ENCODE data around the gene UBE2QL1.

The UBE2QL1 gene

GRCh38 chr5:6535594-6535993 is 86.9 kb downstream of the UBE2QL1 start:
- no peak overlapping the region for H3K4me3 ChIP-seq (ENCODE audit: low read depth, low read length)
- TF ChIP-seq, protein P1, sequence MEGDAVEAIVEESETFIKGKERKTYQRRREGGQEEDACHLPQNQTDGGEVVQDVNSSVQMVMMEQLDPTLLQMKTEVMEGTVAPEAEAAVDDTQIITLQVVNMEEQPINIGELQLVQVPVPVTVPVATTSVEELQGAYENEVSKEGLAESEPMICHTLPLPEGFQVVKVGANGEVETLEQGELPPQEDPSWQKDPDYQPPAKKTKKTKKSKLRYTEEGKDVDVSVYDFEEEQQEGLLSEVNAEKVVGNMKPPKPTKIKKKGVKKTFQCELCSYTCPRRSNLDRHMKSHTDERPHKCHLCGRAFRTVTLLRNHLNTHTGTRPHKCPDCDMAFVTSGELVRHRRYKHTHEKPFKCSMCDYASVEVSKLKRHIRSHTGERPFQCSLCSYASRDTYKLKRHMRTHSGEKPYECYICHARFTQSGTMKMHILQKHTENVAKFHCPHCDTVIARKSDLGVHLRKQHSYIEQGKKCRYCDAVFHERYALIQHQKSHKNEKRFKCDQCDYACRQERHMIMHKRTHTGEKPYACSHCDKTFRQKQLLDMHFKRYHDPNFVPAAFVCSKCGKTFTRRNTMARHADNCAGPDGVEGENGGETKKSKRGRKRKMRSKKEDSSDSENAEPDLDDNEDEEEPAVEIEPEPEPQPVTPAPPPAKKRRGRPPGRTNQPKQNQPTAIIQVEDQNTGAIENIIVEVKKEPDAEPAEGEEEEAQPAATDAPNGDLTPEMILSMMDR (IDR thresholded peaks at IDR 0.05; ENCODE audit: low read depth, low read length): no peak

DNA sequence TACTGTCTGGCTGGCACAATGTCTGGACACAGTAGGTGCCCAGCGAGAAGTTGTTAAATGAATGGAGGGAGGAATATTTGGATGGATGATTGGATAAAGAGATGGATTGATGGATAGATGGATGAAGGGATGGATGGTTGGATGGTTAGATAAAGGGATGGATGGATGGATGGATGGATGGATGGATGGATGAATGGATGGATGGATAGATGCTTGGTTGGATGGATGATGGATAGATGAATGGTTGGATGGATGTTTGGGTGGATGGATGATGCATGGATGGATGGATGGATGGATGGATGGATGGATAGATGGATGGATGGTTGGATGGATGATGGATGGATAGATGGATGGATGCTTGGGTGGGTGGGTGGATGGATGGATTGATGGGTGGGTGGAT is 90.4 kb downstream of the UBE2QL1 start:
- H3K4me3 ChIP-seq (ENCODE audit: low read depth, low read length): no peak overlapping the region
- TF ChIP-seq, protein P1 (IDR thresholded peaks at IDR 0.05; ENCODE audit: low read depth, low read length): no peak

GRCh38 chr5:6540111-6540827 is 91.6 kb downstream of the UBE2QL1 start:
- H3K4me3 ChIP-seq (ENCODE audit: low read depth, low read length): no peak overlapping the region
- TF ChIP-seq, protein P1 (IDR thresholded peaks at IDR 0.05; ENCODE audit: low read depth, low read length): no peak

DNA sequence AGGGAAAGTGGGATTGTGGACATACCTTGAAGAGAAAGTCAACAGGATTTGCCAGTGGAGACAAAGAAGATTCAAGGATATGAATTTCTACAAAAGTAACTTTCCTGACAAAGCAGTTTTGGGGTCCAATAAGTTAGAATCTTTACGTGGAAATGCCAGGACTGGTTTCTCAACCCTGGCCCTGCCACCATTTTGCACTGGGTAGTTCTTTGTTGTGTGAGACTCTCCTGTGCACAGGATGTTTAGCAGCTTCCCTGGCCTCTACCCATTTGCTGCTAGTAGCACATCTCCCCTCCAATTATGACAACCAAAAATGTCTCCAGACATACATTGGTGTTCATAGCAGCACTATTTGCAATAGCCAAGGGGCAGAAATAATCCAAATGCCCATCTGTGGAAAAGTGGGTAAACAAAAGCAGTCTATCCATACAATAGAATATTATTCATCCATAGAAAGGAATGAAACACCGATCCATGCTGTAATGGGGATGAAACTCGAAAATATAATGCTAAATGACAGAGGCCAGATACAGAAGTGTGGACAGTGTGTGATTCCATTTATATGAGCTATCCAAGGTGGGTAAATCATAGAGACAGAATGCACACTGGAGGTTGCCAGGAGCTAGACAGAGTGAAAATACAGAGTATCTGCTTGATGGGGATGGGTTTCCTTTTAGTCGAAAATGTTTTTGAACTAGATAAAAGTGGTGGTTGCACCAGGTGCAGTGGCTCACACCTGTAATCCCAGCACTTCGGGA is 92.8 kb downstream of the UBE2QL1 start:
- TF ChIP-seq, protein P1 (IDR thresholded peaks at IDR 0.05; ENCODE audit: low read depth, low read length): no peak
- no peak overlapping the region for H3K4me3 ChIP-seq (ENCODE audit: low read depth, low read length)

DNA sequence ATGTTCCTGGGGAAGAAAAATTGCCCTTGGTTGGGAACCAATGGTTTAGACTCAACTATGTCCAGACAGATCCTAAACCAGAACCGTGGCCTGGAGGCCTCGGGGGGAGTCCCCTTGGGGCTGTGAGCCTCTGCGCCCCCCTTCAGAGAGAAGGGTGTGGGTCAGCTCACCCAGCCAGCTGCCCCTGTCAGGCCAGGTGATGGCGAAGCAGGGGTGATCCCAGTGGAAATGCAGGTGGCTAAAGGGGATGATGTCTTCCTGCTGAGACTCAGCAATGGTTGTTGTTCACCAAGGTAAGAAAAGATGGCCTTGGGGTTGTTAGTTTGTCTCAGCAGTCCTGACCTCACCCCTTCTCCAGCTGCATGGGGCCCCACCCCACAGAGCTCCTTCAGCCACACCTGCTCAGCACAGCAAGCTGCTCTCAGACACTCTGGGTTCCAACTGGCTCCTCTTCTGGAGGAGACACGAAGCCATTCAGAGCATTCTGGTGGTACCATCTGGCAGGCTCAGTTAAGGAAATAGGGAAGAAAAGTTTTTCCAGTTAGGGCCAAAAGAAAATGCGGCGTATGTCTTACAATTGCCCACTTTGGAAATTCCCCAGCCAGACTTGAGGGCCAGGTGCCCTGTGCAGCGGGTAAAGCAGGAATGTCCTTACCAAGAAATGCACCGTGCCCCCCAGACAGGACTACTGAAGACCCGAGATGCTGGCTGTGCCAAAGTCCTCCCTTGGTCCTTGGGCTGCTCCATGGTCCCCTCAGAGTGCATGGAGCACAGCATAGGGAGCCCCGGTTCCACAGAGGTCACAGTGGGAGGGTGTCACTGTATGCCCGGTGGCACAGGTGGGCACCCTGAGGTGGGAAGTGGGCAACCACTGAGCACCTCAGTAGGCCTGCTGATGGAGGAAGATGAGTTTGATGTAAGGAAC is 94.0 kb downstream of the UBE2QL1 start:
- TF ChIP-seq, protein P1 (IDR thresholded peaks at IDR 0.05; ENCODE audit: low read depth, low read length): no peak
- H3K4me3 ChIP-seq (ENCODE audit: low read depth, low read length): no peak overlapping the region

DNA sequence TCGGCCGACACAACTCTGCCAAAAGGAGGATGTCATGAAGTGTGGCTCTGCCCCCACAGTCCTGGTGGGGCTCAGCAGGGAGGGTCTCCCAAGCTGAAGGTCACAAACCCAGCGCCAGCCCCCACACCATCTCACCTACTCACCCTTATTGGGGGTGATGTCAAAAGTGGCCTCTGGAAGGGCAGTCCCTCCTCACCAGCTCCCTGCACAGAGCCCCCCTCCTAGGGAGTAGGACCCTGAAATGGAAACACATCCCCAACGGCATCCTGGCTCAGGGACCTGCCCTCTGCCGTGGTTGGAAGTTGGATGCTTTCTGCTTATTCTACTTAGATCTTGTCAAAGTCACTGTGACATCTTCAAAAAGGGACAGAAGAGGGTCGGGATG is 94.7 kb downstream of the UBE2QL1 start:
- H3K4me3 ChIP-seq (ENCODE audit: low read depth, low read length): no peak overlapping the region
- TF ChIP-seq, protein P1 (IDR thresholded peaks at IDR 0.05; ENCODE audit: low read depth, low read length): no peak
